Activated naive CD4-positive, alpha-beta T cell treated with anti-CD3 and anti-CD28 coated beads, Interleukin-2, amount 50 U/mL, for 24 hours (primary cell): ENCODE measurements around the gene AP3B1.

Experiments
- H3K27ac Mint-ChIP-seq: one replicate; pipeline ENCODE4 v1.8.0; 2021; ENCODE audit warnings: mild to moderate bottlenecking, mixed read lengths
- H3K27me3 Mint-ChIP-seq: one replicate; pipeline ENCODE4 v1.8.0; 2021; ENCODE audit warnings: mixed read lengths
- H3K36me3 Mint-ChIP-seq: one replicate; pipeline ENCODE4 v1.8.0; 2021; ENCODE audit warnings: mixed read lengths
- H3K4me1 Mint-ChIP-seq: one replicate; pipeline ENCODE4 v1.8.0; 2021; ENCODE audit warnings: mixed read lengths
- H3K4me3 Mint-ChIP-seq: one replicate; pipeline ENCODE4 v1.8.0; 2021; ENCODE audit warnings: mild to moderate bottlenecking, mixed read lengths
- H3K9me3 Mint-ChIP-seq: one replicate; pipeline ENCODE4 v1.8.0; 2021; ENCODE audit warnings: mixed read lengths

The AP3B1 gene

GRCh38 chr5:77957516-77957915, 337.0 kb downstream of the AP3B1 start:
- H3K36me3 Mint-ChIP-seq, result peaks cover 2% of the 10 kb centered on the region
- H3K4me1 Mint-ChIP-seq, result peaks cover 26% of the 10 kb centered on the region
- H3K4me3 Mint-ChIP-seq, result no peak overlapping the region
- H3K9me3 Mint-ChIP-seq, result no peaks in the 10 kb centered on the region
- H3K27me3 Mint-ChIP-seq, result peaks cover 20% of the 10 kb centered on the region
- no peak overlapping the region for H3K27ac Mint-ChIP-seq

- Mint-ChIP-seq H3K36me3 (peaks cover 2% of the 10 kb centered on the region), H3K4me3 (no peak overlapping the region), H3K27me3 (peaks cover 20% of the 10 kb centered on the region), H3K4me1 (peaks cover 26% of the 10 kb centered on the region), H3K27ac (no peak overlapping the region), H3K9me3 (no peaks in the 10 kb centered on the region)
These were observed 337.4 kb downstream of the AP3B1 start for GRCh38 chr5:77957081-77957480.

- Mint-ChIP-seq H3K9me3 (no peaks in the 10 kb centered on the region), H3K27ac (no peak overlapping the region), H3K27me3 (peaks cover 20% of the 10 kb centered on the region), H3K4me1 (peaks cover 22% of the 10 kb centered on the region), H3K36me3 (peaks cover 2% of the 10 kb centered on the region), H3K4me3 (no peak overlapping the region)
These were observed 338.9 kb downstream of the AP3B1 start for GRCh38 chr5:77955577-77955976.

- Mint-ChIP-seq H3K9me3 (no peaks in the 10 kb centered on the region), H3K27me3 (peaks cover 16% of the 10 kb centered on the region), H3K4me1 (peaks cover 6% of the 10 kb centered on the region), H3K36me3 (no peaks in the 10 kb centered on the region), H3K27ac (no peak overlapping the region), H3K4me3 (no peak overlapping the region)
These were observed 341.1 kb downstream of the AP3B1 start for GRCh38 chr5:77953374-77953773.

GRCh38 chr5:77952636-77953212, 341.8 kb downstream of the AP3B1 start:
- no peak overlapping the region for H3K4me3 Mint-ChIP-seq
- peaks cover 13% of the 10 kb centered on the region for H3K27me3 Mint-ChIP-seq
- no peaks in the 10 kb centered on the region for H3K9me3 Mint-ChIP-seq
- H3K4me1 Mint-ChIP-seq, result no peaks in the 10 kb centered on the region
- no peak overlapping the region for H3K27ac Mint-ChIP-seq
- no peaks in the 10 kb centered on the region for H3K36me3 Mint-ChIP-seq
